Endothelial cell of umbilical vein (primary cell): ENCODE data around the gene GPR153. TPM values are rescaled to one million over a fixed set of nuclear protein-coding genes. Genes with fewer than 3 reads are reported as not detected.

Experiments used
- BruUV-seq: library from RNA; stranded (reverse); fragments of 400-500 nt; replicated peaks from 2 replicates; lab custom pipeline; 2021; lab: Mats Ljungman, UMichigan
- CTCF ChIA-PET: fragments of 300-600, 350-600 bp; sonication (Branson Sonifier 250); formaldehyde crosslinking; loops from one replicate; lab custom pipeline; 2021; ENCODE audit warnings: antibody characterized with exemption, inconsistent platforms; lab: Charles Lee
- POLR2A ChIA-PET: fragments of 300-600, 350-600 bp; sonication (Branson Sonifier 250); formaldehyde crosslinking; loops from one replicate; lab custom pipeline; 2021; ENCODE audit warnings: antibody characterized with exemption, inconsistent platforms; lab: Charles Lee
- DNase-seq: peaks from one replicate; pipeline ENCODE4 v3.0.0-alpha.2; 2011; ENCODE audit warnings: low read depth, low spot score
- FAIRE-seq: peaks from 2 replicates; lab custom pipeline; 2011; peaks lifted over from hg19 to GRCh38; lab: Jason Lieb, UNC
- H2AFZ ChIP-seq: 2 replicates; pipeline ENCODE4 v1.6.0; 2012; ENCODE audit warnings: low read depth, low read length, control low read depth, inconsistent platforms
- H3K27ac ChIP-seq: 2 replicates; pipeline ENCODE4 v1.5.1; 2011; ENCODE audit warnings: low read depth, mild to moderate bottlenecking, control low read depth, low read length, moderate library complexity; ENCODE audit not compliant: insufficient read depth
- H3K27me3 ChIP-seq, 2 experiments: 2 replicates each; pipeline versions ENCODE4 v1.6.0 to v1.6.1; 2011; ENCODE audit warnings: low read length in 2 of 2, mixed read lengths in 1 of 2; ENCODE audit not compliant: control insufficient read depth in 2 of 2, insufficient read depth in 2 of 2
- H3K36me3 ChIP-seq, 2 experiments: 2 replicates in 1 of 2; 3 replicates in 1 of 2; pipeline ENCODE4 v1.5.1; 2011; ENCODE audit warnings: low read length in 2 of 2, mild to moderate bottlenecking in 1 of 2, moderate library complexity in 1 of 2; ENCODE audit not compliant: control insufficient read depth in 2 of 2, insufficient read depth in 2 of 2; ENCODE audit errors: extremely low read depth in 1 of 2
- H3K4me1 ChIP-seq: 3 replicates; pipeline ENCODE4 v1.5.1; 2011; ENCODE audit warnings: mild to moderate bottlenecking, low read length; ENCODE audit not compliant: control insufficient read depth, insufficient read depth; ENCODE audit errors: extremely low read depth
- H3K4me2 ChIP-seq: 2 replicates; pipeline ENCODE4 v1.6.1; 2011; ENCODE audit warnings: low read length, control low read depth, mixed read lengths; ENCODE audit not compliant: insufficient read depth
- H3K4me3 ChIP-seq, 3 experiments: fragments of 200-600 bp in 1 of 3; sonication (generic), shearing (Covaris generic) in 1 of 3; replicated peaks in 1 of 3; 2 replicates each; pipeline ENCODE4 v1.5.1; 2011 to 2016; ENCODE audit warnings: control low read depth in 3 of 3, low read length in 3 of 3, mild to moderate bottlenecking in 2 of 3, inconsistent platforms in 1 of 3, low read depth in 1 of 3, moderate library complexity in 1 of 3; ENCODE audit not compliant: insufficient read depth in 1 of 3
- H3K79me2 ChIP-seq: 2 replicates; pipeline ENCODE4 v1.6.0; 2012; ENCODE audit warnings: low read length, inconsistent platforms; ENCODE audit not compliant: control insufficient read depth, insufficient read depth
- H3K9ac ChIP-seq: replicated peaks from 2 replicates; pipeline ENCODE3; 2011; ENCODE audit warnings: low read length, control low read depth; ENCODE audit not compliant: insufficient read depth; ENCODE audit errors: extremely low read depth
- H3K9me1 ChIP-seq: replicated peaks from 3 replicates; pipeline ENCODE4 v1.6.0; 2011; ENCODE audit warnings: mild to moderate bottlenecking, low read length; ENCODE audit not compliant: control insufficient read depth, insufficient read depth; ENCODE audit errors: extremely low read depth
- H3K9me3 ChIP-seq: replicated peaks from 2 replicates; pipeline ENCODE4 v1.5.1; 2012; ENCODE audit warnings: low read length, inconsistent platforms; ENCODE audit not compliant: control insufficient read depth, insufficient read depth
- H4K20me1 ChIP-seq: replicated peaks from 2 replicates; pipeline ENCODE3; 2011; ENCODE audit warnings: mild to moderate bottlenecking, low read length; ENCODE audit not compliant: control insufficient read depth, insufficient read depth; ENCODE audit errors: extremely low read depth
- FOS ChIP-seq: IDR thresholded peaks from 2 replicates; pipeline ENCODE4 v1.6.1; 2011; ENCODE audit warnings: mild to moderate bottlenecking, low read length, moderate library complexity, borderline replicate concordance; ENCODE audit not compliant: insufficient read depth
- JUN ChIP-seq: IDR thresholded peaks from 2 replicates; pipeline ENCODE4 v1.6.1; 2011; ENCODE audit warnings: borderline replicate concordance, low read depth; ENCODE audit not compliant: insufficient read length, insufficient read depth
- MAX ChIP-seq: IDR thresholded peaks from 2 replicates; pipeline ENCODE4 v1.6.1; 2011; ENCODE audit not compliant: insufficient read depth, insufficient read length
- MYC ChIP-seq: IDR thresholded peaks from one replicate; pipeline ENCODE4 v1.6.1; 2011; ENCODE audit warnings: mild to moderate bottlenecking, low read depth, low read length
- POLR2A ChIP-seq: IDR thresholded peaks from 2 replicates; pipeline ENCODE4 v1.6.1; 2012; ENCODE audit warnings: low read depth, mild to moderate bottlenecking, control low read depth, low read length
- POLR2AphosphoS5 ChIP-seq: IDR thresholded peaks from 2 replicates; pipeline ENCODE4 v1.6.1; 2012; ENCODE audit warnings: low read depth, mild to moderate bottlenecking, control low read depth, low read length, moderate library complexity; ENCODE audit not compliant: insufficient read depth
- dilution Hi-C: fragments of 300-500 bp; cut with MboI; formaldehyde crosslinking; loops from one replicate; pipeline ENCODE4 v1.15.0; 2019; ENCODE audit warnings: low sequenced_read_pairs; ENCODE audit not compliant: extremely low pct_ligation_motif_present
- intact Hi-C: fragments of 100-400 bp; cut with micrococcal nuclease; formaldehyde crosslinking; loops from one replicate; pipeline ENCODE4 v1.10.0; 2022
- polyA plus RNA-seq, 4 experiments: library from polyadenylated mRNA; depleted of rRNA in 3 of 4; stranded (reverse) in 3 of 4; unstranded in 1 of 4; fragments of >200 nt; gene quantifications; 2 replicates each; pipeline versions ENCODE4 v1.2.1 to v1.2.3, GENCODE V29; 2011 to 2012; ENCODE audit warnings: missing spikeins in 1 of 4
- total RNA-seq: library from RNA; stranded (reverse); gene quantifications from 2 replicates; pipeline ENCODE4 v1.2.3, GENCODE V29; 2021
- TF ChIP-seq, protein P1 (sequence below), 2 donors: IDR thresholded peaks; 1 replicate in 1 of 2; 2 replicates in 1 of 2; pipeline ENCODE4 v1.5.1; 2011; ENCODE audit warnings: low read length in 2 of 2, mild to moderate bottlenecking in 2 of 2, moderate library complexity in 2 of 2, control low read depth in 1 of 2, inconsistent platforms in 1 of 2, low read depth in 1 of 2; ENCODE audit not compliant: insufficient read depth in 1 of 2; ENCODE audit errors: extremely low read depth in 1 of 2

GPR153 gene
- total and polyA plus RNA-seq, 2 donors (not counting 3 experiments of a cell fraction or from before 2014, with no cell fraction given), result 3.1 to 3.9 TPM

DNA sequence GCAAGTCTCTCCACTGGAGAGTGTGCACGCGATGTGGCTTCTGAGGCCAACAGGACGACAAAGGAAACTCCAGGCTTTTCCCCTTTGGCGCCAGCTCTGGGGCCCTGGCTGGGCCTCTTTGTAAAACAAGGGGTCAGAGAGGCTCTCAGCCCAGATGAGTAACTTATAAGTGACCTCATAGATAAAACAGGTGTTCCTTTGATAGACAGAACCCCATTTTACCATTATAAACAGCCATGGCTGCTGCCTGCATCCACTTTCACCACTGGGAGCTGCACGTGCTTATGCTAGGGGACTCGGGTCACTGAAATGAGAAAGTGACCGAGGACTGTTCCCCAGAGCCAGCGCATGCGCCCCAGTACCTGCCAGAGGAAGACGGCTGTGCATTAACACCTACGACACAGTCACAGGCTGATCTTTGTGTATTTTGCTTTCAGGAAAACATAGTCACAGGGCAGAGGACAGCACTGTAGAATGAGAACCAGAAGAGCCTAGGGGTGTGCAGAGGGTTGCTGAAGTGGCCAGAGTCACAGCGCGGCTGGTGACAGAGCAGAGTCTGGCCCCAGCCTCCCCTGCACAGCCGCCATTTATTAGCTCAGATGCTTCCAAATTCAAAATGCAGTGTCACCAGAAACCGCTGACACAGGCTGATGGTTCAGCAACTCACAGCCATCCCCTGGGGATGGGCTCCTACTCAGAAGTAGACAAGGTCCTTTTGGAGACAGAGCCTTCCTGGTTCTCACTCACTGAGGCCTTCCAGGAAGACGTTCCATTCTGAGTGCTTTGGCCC is 42.3 kb downstream of the GPR153 start:
- ChIA-PET POLR2A (no interaction called here), CTCF (interaction anchor here (1.6 to 5.3 kb wide), 2 partner anchors 12 to 14 kb away, joined by 5 to 17 read pairs; partner anchors contain the start of gene RNF207)
- no peaks in the 10 kb centered on the region for H3K27me3 ChIP-seq
- no peak overlapping the region for H3K27ac ChIP-seq
- no peaks in the 10 kb centered on the region for H3K9me3 ChIP-seq
- BruUV-seq, result no TSS peak
- H3K4me2 ChIP-seq, result no peak overlapping the region
- H4K20me1 ChIP-seq, result no peaks in the 10 kb centered on the region
- DNase-seq (no peak), FAIRE-seq (no peak)
- H3K9ac ChIP-seq, result no peak overlapping the region
- dilution Hi-C loops, result no loop called here
- H2AFZ ChIP-seq, result no peak overlapping the region
- H3K4me1 ChIP-seq, result no peaks in the 10 kb centered on the region
- TF ChIP-seq MAX (no peak), FOS (no peak), POLR2A (no peak), POLR2AphosphoS5 (no peak), MYC (no peak), JUN (no peak)
- TF ChIP-seq, protein P1, sequence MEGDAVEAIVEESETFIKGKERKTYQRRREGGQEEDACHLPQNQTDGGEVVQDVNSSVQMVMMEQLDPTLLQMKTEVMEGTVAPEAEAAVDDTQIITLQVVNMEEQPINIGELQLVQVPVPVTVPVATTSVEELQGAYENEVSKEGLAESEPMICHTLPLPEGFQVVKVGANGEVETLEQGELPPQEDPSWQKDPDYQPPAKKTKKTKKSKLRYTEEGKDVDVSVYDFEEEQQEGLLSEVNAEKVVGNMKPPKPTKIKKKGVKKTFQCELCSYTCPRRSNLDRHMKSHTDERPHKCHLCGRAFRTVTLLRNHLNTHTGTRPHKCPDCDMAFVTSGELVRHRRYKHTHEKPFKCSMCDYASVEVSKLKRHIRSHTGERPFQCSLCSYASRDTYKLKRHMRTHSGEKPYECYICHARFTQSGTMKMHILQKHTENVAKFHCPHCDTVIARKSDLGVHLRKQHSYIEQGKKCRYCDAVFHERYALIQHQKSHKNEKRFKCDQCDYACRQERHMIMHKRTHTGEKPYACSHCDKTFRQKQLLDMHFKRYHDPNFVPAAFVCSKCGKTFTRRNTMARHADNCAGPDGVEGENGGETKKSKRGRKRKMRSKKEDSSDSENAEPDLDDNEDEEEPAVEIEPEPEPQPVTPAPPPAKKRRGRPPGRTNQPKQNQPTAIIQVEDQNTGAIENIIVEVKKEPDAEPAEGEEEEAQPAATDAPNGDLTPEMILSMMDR (IDR thresholded peaks at IDR 0.05; ENCODE audit: extremely low read depth in 1 of 2, insufficient read depth in 1 of 2, low read depth in 1 of 2, low read length in 2 of 2), result no peak
- H3K4me3 ChIP-seq, result no peak overlapping the region
- H3K36me3 ChIP-seq, result peaks cover 2% of the 10 kb centered on the region in 2 experiments
- no peaks in the 10 kb centered on the region for H3K79me2 ChIP-seq
- intact Hi-C loops, result no loop called here
- no peaks in the 10 kb centered on the region for H3K9me1 ChIP-seq
